C4-2B (cell line): ENCODE measurements around the gene TRIP4.

Experiments used
- ZFX ChIP-seq: fragments of 450-650 bp; IDR thresholded peaks from 2 replicates; pipeline ENCODE4 v1.6.1; 2017
- TF ChIP-seq, protein P1 (sequence below): fragments of 450-650 bp; conservative IDR thresholded peaks from 2 replicates; pipeline ENCODE4 v1.5.1; 2017; ENCODE audit warnings: mild to moderate bottlenecking

DNA sequence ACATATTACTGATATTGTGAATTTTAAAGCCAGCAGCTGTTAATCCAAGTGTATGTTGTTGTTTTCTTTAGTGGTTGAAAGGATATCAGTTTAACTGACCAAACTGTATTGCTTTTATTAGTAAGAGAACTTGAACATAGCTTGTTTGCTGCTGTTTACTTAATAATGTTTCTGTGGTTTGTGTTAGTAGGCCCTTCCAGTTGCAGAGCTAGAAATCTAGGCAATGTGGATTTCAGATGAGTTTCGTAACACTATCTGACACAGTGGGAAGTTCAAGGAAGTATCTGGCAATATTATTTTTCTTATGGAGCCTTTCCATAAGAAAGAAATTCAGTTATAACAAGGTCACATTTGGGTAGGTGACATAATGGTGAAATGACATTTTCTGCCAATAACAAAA, 91.2 kb downstream of the TRIP4 start:
- TF ChIP-seq, protein P1, sequence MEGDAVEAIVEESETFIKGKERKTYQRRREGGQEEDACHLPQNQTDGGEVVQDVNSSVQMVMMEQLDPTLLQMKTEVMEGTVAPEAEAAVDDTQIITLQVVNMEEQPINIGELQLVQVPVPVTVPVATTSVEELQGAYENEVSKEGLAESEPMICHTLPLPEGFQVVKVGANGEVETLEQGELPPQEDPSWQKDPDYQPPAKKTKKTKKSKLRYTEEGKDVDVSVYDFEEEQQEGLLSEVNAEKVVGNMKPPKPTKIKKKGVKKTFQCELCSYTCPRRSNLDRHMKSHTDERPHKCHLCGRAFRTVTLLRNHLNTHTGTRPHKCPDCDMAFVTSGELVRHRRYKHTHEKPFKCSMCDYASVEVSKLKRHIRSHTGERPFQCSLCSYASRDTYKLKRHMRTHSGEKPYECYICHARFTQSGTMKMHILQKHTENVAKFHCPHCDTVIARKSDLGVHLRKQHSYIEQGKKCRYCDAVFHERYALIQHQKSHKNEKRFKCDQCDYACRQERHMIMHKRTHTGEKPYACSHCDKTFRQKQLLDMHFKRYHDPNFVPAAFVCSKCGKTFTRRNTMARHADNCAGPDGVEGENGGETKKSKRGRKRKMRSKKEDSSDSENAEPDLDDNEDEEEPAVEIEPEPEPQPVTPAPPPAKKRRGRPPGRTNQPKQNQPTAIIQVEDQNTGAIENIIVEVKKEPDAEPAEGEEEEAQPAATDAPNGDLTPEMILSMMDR = no peak
- TF ChIP-seq ZFX = no peak
